GM06990 (cell line): Measurements from ENCODE around the gene CCSER1.

Experiments
- DNase-seq: peaks from one replicate; pipeline ENCODE4 v3.0.0-alpha.2; 2011; ENCODE audit not compliant: insufficient read length; ENCODE audit errors: extremely low read depth
- H3K27me3 ChIP-seq: replicated peaks from 2 replicates; pipeline ENCODE4 v1.6.0; 2011; ENCODE audit warnings: low read length; ENCODE audit not compliant: control insufficient read depth, insufficient read depth
- H3K36me3 ChIP-seq: 2 replicates; pipeline ENCODE4 v1.5.1; 2011; ENCODE audit warnings: low read length; ENCODE audit not compliant: control insufficient read depth, insufficient read depth
- H3K4me3 ChIP-seq: replicated peaks from 2 replicates; pipeline ENCODE4 v1.5.1; 2011; ENCODE audit warnings: low read depth, mild to moderate bottlenecking, control low read depth, low read length
- CTCF ChIP-seq: IDR thresholded peaks from 2 replicates; pipeline ENCODE4 v1.5.1; 2011; ENCODE audit warnings: low read length, control low read depth, mild to moderate bottlenecking, inconsistent platforms; ENCODE audit not compliant: insufficient read depth, poor library complexity, severe bottlenecking

Gene CCSER1

DNA sequence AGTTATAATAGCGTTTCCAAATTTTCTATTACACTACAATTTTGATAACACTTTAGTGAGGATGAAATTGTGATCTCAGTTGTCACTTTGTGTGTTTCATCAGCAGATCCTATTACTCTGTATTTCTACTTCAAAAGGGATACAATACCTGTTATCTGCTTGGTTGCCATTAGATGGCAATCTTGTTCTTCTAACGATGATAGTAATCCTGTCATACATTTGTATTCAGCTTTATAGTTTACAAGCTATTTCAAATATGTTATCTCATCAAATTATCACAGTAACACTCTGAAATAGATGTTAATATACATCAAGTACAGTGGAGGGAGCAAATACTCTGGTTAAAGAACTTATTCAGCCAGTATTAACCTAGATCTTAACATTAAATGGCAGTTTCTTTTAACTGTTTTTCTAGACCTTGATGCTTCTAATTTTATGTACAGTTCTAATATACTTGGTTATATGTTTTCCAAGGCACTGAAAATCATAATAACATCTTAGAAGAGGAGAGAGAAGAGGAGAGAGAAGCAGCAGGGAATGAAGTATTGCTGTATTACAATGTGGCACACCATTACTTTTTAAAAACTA is 292.0 kb downstream of the CCSER1 start:
- no peak overlapping the region for H3K4me3 ChIP-seq
- H3K36me3 ChIP-seq, result no peaks in the 10 kb centered on the region
- DNase-seq, result no peak
- no peaks in the 10 kb centered on the region for H3K27me3 ChIP-seq
- TF ChIP-seq CTCF, result peak; percentile 48

GRCh38 chr4:90421161-90421560 is 294.0 kb downstream of the CCSER1 start:
- no peak overlapping the region for H3K4me3 ChIP-seq
- no peak for DNase-seq
- no peaks in the 10 kb centered on the region for H3K27me3 ChIP-seq
- H3K36me3 ChIP-seq, result no peaks in the 10 kb centered on the region
- TF ChIP-seq CTCF, result no peak

DNA sequence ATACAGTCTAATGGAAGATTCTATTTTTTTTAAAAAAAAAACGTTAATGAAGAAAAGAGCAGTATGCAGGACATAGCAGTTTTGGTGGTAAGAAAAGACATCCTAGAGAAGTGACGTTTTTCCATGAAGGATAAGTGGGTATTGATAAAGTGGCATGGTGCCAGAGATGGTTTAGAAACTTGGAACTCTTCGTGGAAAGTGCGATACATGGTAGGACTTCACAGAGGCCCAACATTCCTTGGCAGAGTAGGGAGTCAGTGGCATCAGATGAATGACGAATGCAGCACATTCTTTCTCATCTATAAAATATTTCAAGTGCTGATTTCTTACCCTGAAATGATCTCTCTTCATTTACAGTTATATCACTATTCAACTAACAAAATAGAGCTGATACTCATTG is 298.7 kb downstream of the CCSER1 start:
- DNase-seq, result no peak
- no peak for TF ChIP-seq CTCF
- no peak overlapping the region for H3K4me3 ChIP-seq
- no peaks in the 10 kb centered on the region for H3K36me3 ChIP-seq
- H3K27me3 ChIP-seq, result no peaks in the 10 kb centered on the region

- DNase-seq, result no peak
- Histone ChIP-seq H3K27me3 (no peaks in the 10 kb centered on the region), H3K36me3 (no peaks in the 10 kb centered on the region), H3K4me3 (no peak overlapping the region)
- no peak for TF ChIP-seq CTCF
Observed at GRCh38 chr4:90438522-90438921, 311.3 kb downstream of the CCSER1 start.

DNA sequence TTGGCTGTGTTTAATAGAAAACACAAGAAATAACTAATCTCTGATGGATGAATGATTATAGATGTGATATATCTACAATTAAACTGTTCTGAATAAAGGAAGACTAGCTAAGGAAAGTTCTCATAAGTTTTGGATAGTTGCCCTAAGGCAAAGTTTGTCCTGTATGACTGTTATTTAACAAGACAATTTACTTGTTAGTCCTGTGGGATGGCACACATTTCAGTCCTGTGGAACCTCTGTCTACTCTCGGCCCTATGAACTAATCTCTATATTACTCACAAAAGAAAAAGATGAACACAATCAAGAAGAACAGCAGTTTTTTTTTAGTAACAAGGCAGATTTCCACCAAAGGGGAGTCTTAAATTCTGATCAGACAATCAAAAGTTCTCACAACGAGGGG is 314.6 kb downstream of the CCSER1 start:
- no peaks in the 10 kb centered on the region for H3K27me3 ChIP-seq
- no peaks in the 10 kb centered on the region for H3K36me3 ChIP-seq
- no peak for DNase-seq
- TF ChIP-seq CTCF, result no peak
- H3K4me3 ChIP-seq, result no peak overlapping the region

- H3K27me3 ChIP-seq, result no peaks in the 10 kb centered on the region
- no peaks in the 10 kb centered on the region for H3K36me3 ChIP-seq
- H3K4me3 ChIP-seq, result no peak overlapping the region
- TF ChIP-seq CTCF, result no peak
- DNase-seq, result no peak
Observed at GRCh38 chr4:90442619-90443018, 315.4 kb downstream of the CCSER1 start.
